PC-3 (cell line): Measurements from ENCODE around the gene MED15. TPM values are rescaled to one million over a fixed set of nuclear protein-coding genes. Genes with fewer than 3 reads are reported as not detected.
A peak's percentile ranks its signal among the peaks of the same experiment; 100 is the strongest.

Source experiments
- ATAC-seq: fragments of 200-7000 bp; cut with Tn5 transposase; 2 replicates; pipeline ENCODE4 v1.9.1; 2020; ENCODE audit warnings: mild to moderate bottlenecking, moderate library complexity
- BruUV-seq: library from RNA; stranded (reverse); fragments of 400-500 nt; replicated peaks from 2 replicates; lab custom pipeline; 2021; lab: Mats Ljungman, UMichigan
- CTCF ChIA-PET: fragments of 300-600 bp; sonication (Branson Sonifier 250); formaldehyde crosslinking; loops from one replicate; lab custom pipeline; 2022; ENCODE audit warnings: antibody characterized with exemption; lab: Charles Lee
- POLR2A ChIA-PET: fragments of 300-600 bp; sonication (Branson Sonifier 250); formaldehyde crosslinking; loops from one replicate; lab custom pipeline; 2022; ENCODE audit warnings: antibody characterized with exemption; ENCODE audit not compliant: unreplicated experiment; lab: Charles Lee
- DNase-seq: peaks from one replicate; pipeline ENCODE4 v3.0.0-alpha.2; 2015
- H2AFZ ChIP-seq: fragments of 300-600 bp; sonication (generic); 2 replicates; pipeline ENCODE4 v1.6.0; 2016; ENCODE audit warnings: antibody characterized with exemption, low read length
- H3F3A ChIP-seq: fragments of 300-600 bp; sonication (generic); one replicate; pipeline ENCODE4 v1.6.0; 2017; ENCODE audit warnings: antibody characterized with exemption, low read length, control low read depth, mild to moderate bottlenecking; ENCODE audit not compliant: unreplicated experiment
- H3K27ac ChIP-seq: fragments of 300-600 bp; sonication (generic); 2 replicates; pipeline ENCODE4 v1.5.1; 2016; ENCODE audit warnings: mild to moderate bottlenecking, low read length
- H3K27me3 ChIP-seq: fragments of 300-600 bp; sonication (generic); 2 replicates; pipeline ENCODE4 v1.6.1; 2016; ENCODE audit warnings: low read length, mixed read lengths
- H3K36me3 ChIP-seq: fragments of 300-600 bp; sonication (generic); 2 replicates; pipeline ENCODE4 v1.6.1; 2016; ENCODE audit warnings: low read depth, mixed run types, low read length, mixed read lengths
- H3K4me1 ChIP-seq: fragments of 300-600 bp; sonication (generic); 2 replicates; pipeline ENCODE4 v1.5.1; 2016; ENCODE audit warnings: low read length; ENCODE audit not compliant: insufficient read depth
- H3K4me2 ChIP-seq: fragments of 300-600 bp; sonication (generic); 2 replicates; pipeline ENCODE4 v1.6.0; 2016; ENCODE audit warnings: low read length
- H3K4me3 ChIP-seq: fragments of 300-600 bp; sonication (generic); 2 replicates; pipeline ENCODE4 v1.5.1; 2016; ENCODE audit warnings: mild to moderate bottlenecking, low read length, mixed read lengths
- H3K79me2 ChIP-seq: fragments of 300-600 bp; sonication (generic); 2 replicates; pipeline ENCODE4 v1.6.1; 2017; ENCODE audit warnings: low read length, mixed read lengths
- H3K9ac ChIP-seq: fragments of 300-600 bp; sonication (generic); 2 replicates; pipeline ENCODE4 v1.6.0; 2016; ENCODE audit warnings: mild to moderate bottlenecking, low read length
- H3K9me2 ChIP-seq: fragments of 300-600 bp; sonication (generic); replicated peaks from 2 replicates; pipeline ENCODE4 v1.6.1; 2016; ENCODE audit warnings: mixed run types, low read length, mixed read lengths
- H3K9me3 ChIP-seq: fragments of 300-600 bp; sonication (generic); 2 replicates; pipeline ENCODE4 v1.6.1; 2016; ENCODE audit warnings: low read length, mixed read lengths
- H4K20me1 ChIP-seq: fragments of 300-600 bp; sonication (generic); 2 replicates; pipeline ENCODE4 v1.6.1; 2016; ENCODE audit warnings: low read length, mixed read lengths
- CTCF ChIP-seq: fragments of 300-600 bp; sonication (generic); conservative IDR thresholded peaks from 2 replicates; pipeline ENCODE4 v1.5.1; 2017; ENCODE audit warnings: antibody characterized with exemption, low read depth, mild to moderate bottlenecking, low read length
- EZH2 ChIP-seq: fragments of 300-600 bp; sonication (generic); IDR thresholded peaks from one replicate; pipeline ENCODE4 v1.6.1; 2017; ENCODE audit warnings: antibody characterized with exemption, mild to moderate bottlenecking, low read length; ENCODE audit not compliant: unreplicated experiment
- EZH2phosphoT487 ChIP-seq: fragments of 300-600 bp; sonication (generic); IDR thresholded peaks from 2 replicates; pipeline ENCODE4 v1.6.1; 2018; ENCODE audit warnings: mild to moderate bottlenecking, antibody characterized with exemption, low read length, borderline replicate concordance
- intact Hi-C: fragments of 100-400 bp; cut with micrococcal nuclease; formaldehyde crosslinking; loops from 2 replicates; pipeline ENCODE4 v1.9.0; 2023
- total RNA-seq: library from RNA; depleted of rRNA; stranded (reverse); fragments of >200 nt; gene quantifications from 2 replicates; pipeline ENCODE4 v1.2.3, GENCODE V29; 2014

MED15 gene
- total RNA-seq, 1 experiment from 2014 or later = 55.9 TPM

GRCh38 chr22:20525048-20525447, 17.6 kb downstream of the MED15 start:
- no peaks in the 10 kb centered on the region for H3F3A ChIP-seq
- H3K9me3 ChIP-seq = no peaks in the 10 kb centered on the region
- BruUV-seq = no TSS peak
- DNase-seq (no peak), ATAC-seq (no peak)
- ChIA-PET CTCF (interaction anchor here (0.6 kb wide), 1 partner anchor 139 kb away, joined by 4 read pairs; no protein-coding TSS in a partner anchor), POLR2A (no interaction called here)
- H3K9me2 ChIP-seq = no peaks in the 10 kb centered on the region
- no peaks in the 10 kb centered on the region for H3K27me3 ChIP-seq
- H3K36me3 ChIP-seq = peaks cover 23% of the 10 kb centered on the region
- H3K4me1 ChIP-seq = peaks cover 32% of the 10 kb centered on the region
- H4K20me1 ChIP-seq = peaks cover 27% of the 10 kb centered on the region; the same call in 1 of the 2 replicates
- TF ChIP-seq EZH2phosphoT487 (no peak), EZH2 (no peak), CTCF (no peak)
- H3K79me2 ChIP-seq = peaks cover 94% of the 10 kb centered on the region
- no peak overlapping the region for H3K4me3 ChIP-seq
- no peak overlapping the region for H3K27ac ChIP-seq
- H3K4me2 ChIP-seq = no peak overlapping the region
- no peak overlapping the region for H3K9ac ChIP-seq
- intact Hi-C loops = no loop called here
- no peak overlapping the region for H2AFZ ChIP-seq

GRCh38 chr22:20526305-20526627, 18.9 kb downstream of the MED15 start:
- Histone ChIP-seq H3K9me3 (no peaks in the 10 kb centered on the region), H3K27me3 (no peaks in the 10 kb centered on the region), H3K4me3 (no peak overlapping the region), H3K4me2 (peak overlapping the region; percentile 38; the same call in 1 of the 2 replicates), H4K20me1 (peaks cover 24% of the 10 kb centered on the region; the same call in 1 of the 2 replicates), H3K9me2 (no peaks in the 10 kb centered on the region), H3K79me2 (peaks cover 82% of the 10 kb centered on the region), H3K9ac (no peak overlapping the region), H3K36me3 (peaks cover 21% of the 10 kb centered on the region), H3K27ac (peak overlapping the region; percentile 44), H3K4me1 (peaks cover 44% of the 10 kb centered on the region), H2AFZ (no peak overlapping the region), H3F3A (peaks cover 3% of the 10 kb centered on the region)
- intact Hi-C loops = no loop called here
- no peak for DNase-seq
- TF ChIP-seq EZH2 = no peak
- no peak for TF ChIP-seq CTCF
- TF ChIP-seq EZH2phosphoT487 = no peak
- ChIA-PET CTCF (no interaction called here), POLR2A (no interaction called here)
- BruUV-seq = no TSS peak
- ATAC-seq = no peak

GRCh38 chr22:20526628-20527355, 19.4 kb downstream of the MED15 start:
- POLR2A ChIA-PET = no interaction called here
- peaks cover 23% of the 10 kb centered on the region; the same call in 1 of the 2 replicates for H4K20me1 ChIP-seq

More at GRCh38 chr22:20526628-20527355, 19.4 kb downstream of the MED15 start:
- peaks cover 49% of the 10 kb centered on the region for H3K4me1 ChIP-seq
- peak overlapping the region; percentile 38; the same call in 1 of the 2 replicates for H3K4me2 ChIP-seq
- H3K36me3 ChIP-seq = peaks cover 23% of the 10 kb centered on the region
- CTCF ChIA-PET = no interaction called here
- no TSS peak for BruUV-seq
- peaks cover 3% of the 10 kb centered on the region for H3F3A ChIP-seq
- peaks cover 84% of the 10 kb centered on the region for H3K79me2 ChIP-seq
- H3K4me3 ChIP-seq = no peak overlapping the region
- H3K9ac ChIP-seq = no peak overlapping the region
- ATAC-seq (peak; percentile 6), DNase-seq (peak; percentile 57)
- TF ChIP-seq EZH2phosphoT487 (no peak), CTCF (peak; percentile 26; the same call in 1 of the 2 replicates), EZH2 (no peak)
- intact Hi-C loops = no loop called here
- H3K27ac ChIP-seq = peak overlapping the region; percentile 44
- H3K9me2 ChIP-seq = no peaks in the 10 kb centered on the region
- no peak overlapping the region for H2AFZ ChIP-seq
- no peaks in the 10 kb centered on the region for H3K9me3 ChIP-seq
- no peaks in the 10 kb centered on the region for H3K27me3 ChIP-seq
